H7 (cell line): ENCODE measurements around the gene TRAK1. TPM values are rescaled to one million over a fixed set of nuclear protein-coding genes. Genes with fewer than 3 reads are reported as not detected.

Experiments used
- DNase-seq: peaks from one replicate; pipeline ENCODE4 v3.0.0; 2012
- H3K27me3 ChIP-seq: 2 replicates; pipeline ENCODE4 v1.6.0; 2011; ENCODE audit warnings: mild to moderate bottlenecking, low read length; ENCODE audit not compliant: control insufficient read depth, insufficient read depth
- H3K36me3 ChIP-seq: replicated peaks from 2 replicates; pipeline ENCODE4 v1.5.1; 2011; ENCODE audit warnings: low read length; ENCODE audit not compliant: control insufficient read depth, insufficient read depth
- H3K4me3 ChIP-seq: 2 replicates; pipeline ENCODE4 v1.5.1; 2011; ENCODE audit warnings: low read depth, mild to moderate bottlenecking, control low read depth, low read length, moderate library complexity; ENCODE audit not compliant: insufficient read depth
- total RNA-seq: library from RNA; depleted of rRNA; stranded (reverse); fragments of >200 nt; shearing (Covaris generic); gene quantifications from 2 replicates; pipeline ENCODE4 v1.2.3, GENCODE V29; 2014

TRAK1 gene
- total RNA-seq, 1 experiment from 2014 or later = 20.6 TPM

DNA sequence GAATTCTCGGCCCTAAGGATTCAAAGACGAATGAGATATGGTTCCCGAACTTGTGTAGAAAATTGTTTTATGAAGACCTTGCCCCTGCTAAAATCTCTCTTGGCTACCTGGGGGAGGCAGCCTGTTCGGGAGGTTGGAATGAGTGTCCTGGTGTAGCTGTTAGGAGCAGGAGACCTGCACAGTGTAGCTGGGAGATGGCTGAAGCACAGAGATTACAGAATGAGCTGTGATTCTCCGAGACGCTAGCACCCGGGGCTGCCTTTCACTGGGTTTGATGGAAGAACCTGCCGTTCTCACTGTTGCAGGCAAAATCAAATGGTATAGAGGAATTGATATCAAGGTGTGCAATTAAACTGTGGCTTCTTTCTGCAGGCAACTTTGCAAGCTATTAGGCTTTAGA, 68.0 kb downstream of the TRAK1 start:
- no peak overlapping the region; the same call in 1 of the 2 replicates for H3K4me3 ChIP-seq
- no peaks in the 10 kb centered on the region for H3K27me3 ChIP-seq
- DNase-seq = no peak
- no peaks in the 10 kb centered on the region for H3K36me3 ChIP-seq

DNA sequence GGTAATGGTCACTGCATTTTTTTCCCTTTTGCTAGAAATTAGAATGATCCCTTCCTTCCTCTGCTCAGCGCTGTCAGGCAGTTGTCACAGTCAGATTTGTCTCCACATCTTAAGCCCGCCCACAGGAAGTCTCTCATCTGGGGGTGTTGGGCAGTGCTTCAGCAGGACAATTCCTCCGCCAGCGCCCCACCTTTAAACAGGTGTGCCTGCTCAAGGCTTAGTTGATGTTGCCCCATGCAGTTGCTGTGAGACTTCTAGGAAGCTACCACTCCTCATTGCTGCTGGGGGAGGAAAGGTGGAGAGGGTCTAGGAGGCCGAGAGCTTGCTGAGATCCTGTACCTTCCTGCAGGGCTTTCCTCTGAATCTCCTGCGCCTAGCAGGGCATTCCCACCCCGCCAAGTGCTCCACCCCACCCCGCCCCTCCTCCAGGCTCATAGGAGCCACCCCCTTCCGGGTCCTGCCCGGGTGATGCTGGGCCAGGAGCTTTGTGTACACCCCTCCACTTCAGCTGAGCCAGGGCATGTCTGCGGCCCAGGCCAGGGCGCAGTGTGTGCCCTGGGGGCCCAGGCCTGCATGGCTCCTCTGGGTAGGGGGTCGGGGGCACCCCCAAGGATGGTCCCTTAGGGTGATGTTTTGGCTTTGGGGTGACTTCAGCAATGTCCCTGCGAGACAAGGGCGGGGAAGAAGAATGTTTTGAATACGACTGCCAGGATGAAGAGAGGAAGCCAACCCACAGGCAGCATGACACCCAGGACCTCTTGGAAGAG, 68.7 kb downstream of the TRAK1 start:
- Histone ChIP-seq H3K27me3 (no peaks in the 10 kb centered on the region), H3K4me3 (peak overlapping the region; percentile 42), H3K36me3 (no peaks in the 10 kb centered on the region)
- peak; percentile 93 for DNase-seq

DNA sequence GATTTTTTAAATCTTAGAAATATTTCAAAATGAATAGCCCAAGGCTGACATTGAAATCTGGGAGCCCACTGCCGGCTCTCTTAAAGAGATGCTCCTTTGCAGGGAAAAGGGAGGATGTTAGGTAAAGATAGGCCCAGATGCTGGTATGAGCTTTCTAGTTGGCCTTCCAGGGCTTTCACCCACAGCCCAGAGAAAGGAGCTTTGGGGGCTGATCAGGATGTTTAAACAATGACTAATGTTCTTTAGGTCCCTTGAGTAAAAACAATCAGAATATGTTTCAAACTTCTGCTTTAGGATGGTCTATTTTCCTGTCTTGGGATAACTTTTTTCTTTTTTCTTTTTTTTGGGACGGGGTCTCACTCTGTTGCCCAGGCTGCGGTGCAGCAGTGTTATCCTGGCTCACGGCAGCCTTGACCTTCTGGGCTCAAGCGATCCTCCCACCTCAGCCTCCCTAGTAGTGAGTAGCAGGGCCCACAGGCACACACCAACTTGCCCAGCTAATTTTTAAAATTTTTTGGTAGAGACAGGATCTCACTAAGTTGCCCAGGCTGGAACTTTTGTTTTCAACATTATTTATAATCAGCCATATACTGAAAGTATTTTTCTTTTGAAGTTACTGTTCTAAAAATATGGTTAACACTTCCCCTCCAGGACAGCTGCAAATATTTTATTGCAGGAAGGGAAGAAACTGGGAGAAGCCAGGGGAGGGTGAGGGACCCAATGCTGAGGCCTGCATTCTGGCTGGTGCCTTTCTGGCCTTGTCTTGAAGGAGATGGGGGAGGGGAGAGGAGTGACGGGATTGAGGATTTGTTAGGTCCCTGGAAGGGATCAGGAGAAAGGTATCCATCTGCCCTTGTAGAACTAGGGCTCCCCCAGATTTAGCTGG, 70.1 kb downstream of the TRAK1 start:
- Histone ChIP-seq H3K36me3 (no peaks in the 10 kb centered on the region), H3K27me3 (no peaks in the 10 kb centered on the region), H3K4me3 (no peak overlapping the region)
- peak; percentile 32 for DNase-seq

DNA sequence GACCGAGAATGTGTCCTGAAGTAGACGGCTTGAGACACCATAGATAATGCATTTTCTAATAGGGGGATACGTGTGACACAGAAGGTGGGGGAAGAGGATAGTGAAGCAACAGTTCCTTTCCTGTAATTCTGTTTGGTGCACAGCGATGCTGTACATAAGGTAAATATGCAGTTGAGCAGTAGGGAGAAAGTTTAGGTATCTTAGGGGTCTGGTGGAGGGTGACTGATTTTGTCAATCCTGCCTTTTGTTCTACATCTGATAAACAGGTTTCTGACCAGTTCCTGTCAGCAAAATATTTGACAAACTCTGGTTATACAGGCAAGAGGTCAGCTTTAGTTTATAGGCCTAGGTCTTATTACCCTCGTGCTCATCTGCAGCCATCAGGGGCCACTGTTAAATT, 71.3 kb downstream of the TRAK1 start:
- no peak for DNase-seq

DNA sequence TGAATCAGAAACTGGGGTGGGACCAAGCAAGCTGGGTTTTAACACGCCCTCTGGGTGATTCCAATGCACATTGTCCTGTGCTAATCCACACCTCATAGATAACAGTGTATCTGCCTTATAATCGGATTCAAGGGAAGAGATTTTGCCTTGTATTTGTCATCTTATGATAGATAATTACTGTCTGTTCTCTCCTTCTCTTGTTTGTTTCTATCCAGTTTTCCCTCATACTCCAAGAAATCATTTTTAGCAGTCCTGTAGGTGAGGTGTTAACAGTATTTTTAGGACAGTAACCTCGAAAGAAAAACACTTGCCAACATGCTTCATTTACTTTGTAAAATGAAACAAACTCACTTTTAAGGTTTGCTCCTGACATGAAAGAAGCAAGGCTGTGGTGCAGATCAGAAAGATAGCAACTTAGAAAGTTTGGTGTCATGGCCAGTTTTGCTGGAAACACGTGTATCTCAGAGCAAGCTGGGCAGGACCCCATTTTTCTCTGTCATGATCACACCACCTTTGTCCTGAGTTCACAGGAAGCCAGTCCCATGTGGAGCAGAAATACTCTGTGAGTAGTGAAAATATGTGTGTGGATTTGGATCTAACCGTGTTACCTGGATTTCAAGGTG, 72.6 kb downstream of the TRAK1 start:
- Histone ChIP-seq H3K36me3 (no peaks in the 10 kb centered on the region), H3K4me3 (no peak overlapping the region), H3K27me3 (no peaks in the 10 kb centered on the region)
- no peak for DNase-seq

More for the DNA sequence above, 71.3 kb downstream of the TRAK1 start:
- Histone ChIP-seq H3K36me3 (no peaks in the 10 kb centered on the region), H3K4me3 (no peak overlapping the region), H3K27me3 (no peaks in the 10 kb centered on the region)

DNA sequence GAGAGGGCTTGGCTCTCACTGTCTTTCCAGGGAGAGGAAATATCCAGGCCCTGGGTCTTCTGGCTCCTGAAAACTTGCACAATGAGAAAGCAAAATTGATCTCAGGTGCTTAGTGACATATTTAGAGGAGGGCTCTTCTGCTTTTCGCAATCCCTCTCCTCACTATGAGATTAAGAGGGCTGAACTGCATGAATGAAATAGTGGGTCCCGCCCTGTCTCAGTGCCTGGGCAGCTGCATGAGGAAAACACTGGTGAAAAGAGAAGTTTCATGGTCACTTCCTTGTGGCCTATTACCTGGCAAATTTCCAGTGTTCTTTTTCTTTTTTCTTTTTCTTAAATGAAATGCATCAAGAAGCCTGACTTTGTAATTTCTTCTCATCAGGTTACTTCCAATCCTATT, 73.5 kb downstream of the TRAK1 start:
- H3K4me3 ChIP-seq = no peak overlapping the region
- H3K27me3 ChIP-seq = no peaks in the 10 kb centered on the region
- no peaks in the 10 kb centered on the region for H3K36me3 ChIP-seq
- DNase-seq = no peak

DNA sequence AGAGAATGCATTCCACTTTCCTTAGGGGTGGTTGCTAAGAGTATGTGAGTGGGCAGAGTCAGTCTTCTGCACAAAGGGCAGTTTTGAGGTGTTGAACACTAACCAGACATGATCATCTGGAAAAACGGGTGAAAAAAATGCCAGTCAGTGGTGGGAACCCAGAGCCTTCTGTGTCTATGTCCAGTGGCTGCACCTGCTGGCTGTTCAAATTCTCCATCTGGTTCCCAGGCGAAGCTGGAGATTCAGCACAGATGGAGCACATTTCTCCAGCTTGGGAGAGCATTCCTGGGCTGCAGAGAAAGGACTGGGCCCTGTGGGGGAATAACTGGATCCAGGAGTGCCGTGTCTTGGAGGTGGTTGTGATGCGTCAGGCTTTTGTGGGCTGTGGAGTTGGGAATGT, 74.1 kb downstream of the TRAK1 start:
- Histone ChIP-seq H3K27me3 (no peaks in the 10 kb centered on the region), H3K4me3 (no peak overlapping the region), H3K36me3 (no peaks in the 10 kb centered on the region)
- no peak for DNase-seq

DNA sequence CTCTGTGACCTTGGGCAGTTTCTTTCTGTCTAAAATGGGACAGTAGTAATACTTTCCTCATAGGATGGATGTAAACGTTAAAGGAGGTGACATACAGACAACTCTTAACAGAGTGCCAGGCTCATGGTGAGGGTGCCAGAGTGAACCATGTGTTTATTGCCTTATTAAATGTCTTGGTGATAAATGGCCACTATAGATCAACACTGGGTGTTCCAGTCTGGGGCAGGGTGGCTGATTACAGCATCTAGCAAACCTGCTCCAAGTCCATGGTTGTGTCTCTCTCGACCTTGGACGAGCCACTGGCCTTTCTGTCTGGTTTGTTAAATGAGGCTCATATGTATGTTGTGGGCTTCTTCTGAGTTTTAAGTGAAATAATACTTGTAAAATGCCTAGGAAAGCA, 75.1 kb downstream of the TRAK1 start:
- DNase-seq = no peak
- no peak overlapping the region for H3K4me3 ChIP-seq
- no peaks in the 10 kb centered on the region for H3K27me3 ChIP-seq
- no peaks in the 10 kb centered on the region for H3K36me3 ChIP-seq

DNA sequence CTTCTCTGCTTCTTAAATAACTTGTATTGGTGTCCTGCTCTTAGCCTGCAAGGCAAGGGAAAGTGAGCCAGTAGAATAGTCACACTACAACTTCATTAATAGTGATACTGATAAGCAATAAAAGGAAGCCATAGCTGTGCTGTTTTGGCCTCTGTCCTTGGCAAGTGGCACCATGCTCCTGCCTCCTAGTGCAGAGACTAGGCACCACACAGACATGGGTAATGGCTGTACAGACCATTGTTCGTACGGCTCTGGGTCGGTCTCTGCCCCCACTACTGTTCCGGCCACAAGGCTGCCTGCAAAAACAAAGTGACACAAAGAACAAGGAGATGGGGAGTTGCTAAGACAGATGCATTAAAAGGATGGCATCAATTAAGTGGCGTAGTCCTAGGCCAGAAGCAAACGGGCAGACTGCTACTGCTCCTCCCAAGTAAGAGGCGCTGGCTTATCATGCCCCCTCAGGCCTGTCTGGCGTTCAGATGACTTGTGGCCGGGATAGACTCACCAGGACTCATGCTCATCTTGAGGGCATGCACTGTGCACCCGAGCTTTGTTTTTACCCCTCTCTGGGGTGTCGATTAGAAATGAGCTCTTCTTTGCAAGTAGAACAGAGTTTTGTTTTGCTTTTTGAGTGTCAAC, 75.6 kb downstream of the TRAK1 start:
- Histone ChIP-seq H3K4me3 (no peak overlapping the region), H3K27me3 (no peaks in the 10 kb centered on the region), H3K36me3 (no peaks in the 10 kb centered on the region)
- no peak for DNase-seq

DNA sequence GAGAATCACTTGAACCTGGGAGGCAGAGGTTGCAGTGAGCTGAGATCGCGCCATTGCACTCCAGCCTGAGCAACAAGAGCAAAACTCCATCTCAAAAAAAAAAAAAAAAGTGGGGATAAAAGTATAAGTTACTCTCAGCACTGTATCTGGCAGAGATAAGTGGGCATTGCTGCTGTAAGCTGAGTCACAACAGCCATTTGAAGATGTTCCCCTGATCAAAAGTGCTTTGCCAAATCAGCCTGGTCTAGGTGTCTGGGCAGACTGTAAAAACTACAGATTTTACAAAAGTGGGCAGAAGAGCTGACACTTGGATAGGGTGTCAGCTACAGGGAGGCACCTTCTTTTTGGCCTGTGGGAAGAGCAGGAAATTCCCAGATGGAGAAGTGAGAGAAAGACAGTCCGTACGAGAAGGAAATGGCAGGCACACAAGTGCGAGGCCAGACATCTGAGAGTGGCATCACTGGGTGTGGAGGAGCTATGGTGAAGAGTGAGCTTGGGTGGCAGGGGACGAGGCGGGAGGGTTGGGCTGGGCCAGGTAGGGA, 78.5 kb downstream of the TRAK1 start:
- Histone ChIP-seq H3K4me3 (no peak overlapping the region), H3K36me3 (no peaks in the 10 kb centered on the region), H3K27me3 (no peaks in the 10 kb centered on the region)
- no peak for DNase-seq

DNA sequence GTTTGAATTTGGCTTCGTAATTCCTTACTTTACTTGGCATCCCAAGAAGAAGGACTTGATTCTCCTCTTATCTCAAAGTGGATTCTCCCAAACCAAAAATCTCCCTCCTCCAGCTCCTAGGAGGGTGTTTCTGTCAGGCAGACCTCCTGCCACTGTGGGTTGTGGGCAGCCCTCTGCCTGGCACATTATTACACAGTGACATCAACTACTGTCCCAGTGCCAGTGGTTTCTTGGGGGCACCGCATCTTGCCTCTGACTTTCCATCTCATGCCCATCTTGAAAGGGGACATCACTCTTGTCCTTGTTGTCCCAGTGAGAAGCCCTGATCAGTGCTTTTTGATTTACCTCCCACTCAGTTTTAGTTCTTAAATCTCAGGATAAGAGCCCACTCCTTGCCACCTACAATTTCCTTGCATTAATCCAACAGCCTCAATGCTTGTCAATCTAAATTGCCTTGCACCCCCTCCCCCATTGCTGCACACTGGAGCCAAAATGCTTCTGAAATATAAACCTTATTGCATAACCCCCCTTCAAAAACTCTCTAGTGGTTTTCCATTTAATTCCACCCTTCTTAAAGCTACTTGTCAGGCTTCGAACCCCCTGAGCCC, 81.0 kb downstream of the TRAK1 start:
- no peak for DNase-seq
- no peak overlapping the region for H3K4me3 ChIP-seq
- H3K36me3 ChIP-seq = no peaks in the 10 kb centered on the region
- H3K27me3 ChIP-seq = no peaks in the 10 kb centered on the region

DNA sequence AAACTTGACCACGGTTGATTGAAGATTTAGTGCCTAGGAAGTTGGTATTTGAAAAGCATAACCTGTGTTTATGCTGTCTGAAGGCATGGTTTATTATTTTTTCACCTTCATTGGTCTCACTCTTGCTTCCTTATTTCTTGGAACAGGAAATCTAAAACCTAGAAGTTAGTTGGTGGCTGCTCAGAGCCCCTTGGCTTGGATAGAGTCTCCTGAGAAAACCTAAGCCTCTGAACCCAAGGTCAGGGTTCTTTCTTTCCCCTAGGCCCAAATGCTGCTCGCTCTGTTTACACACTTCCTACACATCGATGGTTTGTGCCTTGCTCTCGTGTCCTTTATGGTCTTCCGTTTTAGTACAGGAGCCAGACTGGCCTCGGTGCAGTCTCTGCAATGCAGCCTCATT, 82.2 kb downstream of the TRAK1 start:
- H3K4me3 ChIP-seq = no peak overlapping the region
- H3K36me3 ChIP-seq = no peaks in the 10 kb centered on the region
- no peaks in the 10 kb centered on the region for H3K27me3 ChIP-seq
- no peak for DNase-seq

DNA sequence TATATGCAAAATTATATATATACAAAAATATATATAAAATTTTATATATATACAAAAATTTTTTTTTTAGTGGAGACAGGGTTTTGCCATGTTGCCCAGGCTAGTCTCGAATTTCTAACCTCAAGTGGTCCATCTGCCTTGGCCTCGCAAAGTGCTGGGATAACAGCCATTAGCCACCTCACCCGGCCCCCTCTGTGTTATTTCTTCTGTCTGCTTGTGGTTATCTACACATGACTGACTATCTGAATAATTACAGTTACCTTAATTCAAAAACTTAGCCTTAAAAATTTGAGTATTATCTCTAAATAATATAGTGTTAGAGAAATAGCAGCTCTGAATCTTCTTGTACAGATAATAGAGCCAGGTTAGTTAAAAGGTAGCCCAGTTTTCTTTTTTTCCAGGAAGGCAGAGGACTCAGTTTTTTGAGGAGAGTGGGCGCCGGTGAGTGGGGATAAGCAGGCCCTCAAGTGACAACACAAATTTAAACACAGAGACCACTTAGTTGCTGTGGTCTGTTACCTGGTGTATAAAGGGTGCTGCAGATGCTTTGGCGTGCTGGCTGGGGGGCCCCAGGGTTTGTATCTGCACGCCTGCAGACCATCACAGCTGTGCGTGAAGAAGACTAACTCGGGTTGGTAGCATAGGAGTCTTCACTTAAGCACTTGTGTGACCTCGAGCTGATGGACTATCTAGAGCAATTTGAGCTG, 83.7 kb downstream of the TRAK1 start:
- no peaks in the 10 kb centered on the region for H3K36me3 ChIP-seq
- H3K4me3 ChIP-seq = no peak overlapping the region
- no peaks in the 10 kb centered on the region for H3K27me3 ChIP-seq
- no peak for DNase-seq
